Activated CD8-positive, alpha-beta memory T cell treated with anti-CD3 and anti-CD28 coated beads for 1 hour (primary cell): ENCODE results near the gene SLC30A7.

Experiments used
- DNase-seq, 2 donors: peaks; one replicate each; pipeline ENCODE4 v3.0.0-alpha.2; 2020; ENCODE audit warnings: low read depth in 1 of 2; ENCODE audit errors: extremely low read depth in 1 of 2

The SLC30A7 gene

DNA sequence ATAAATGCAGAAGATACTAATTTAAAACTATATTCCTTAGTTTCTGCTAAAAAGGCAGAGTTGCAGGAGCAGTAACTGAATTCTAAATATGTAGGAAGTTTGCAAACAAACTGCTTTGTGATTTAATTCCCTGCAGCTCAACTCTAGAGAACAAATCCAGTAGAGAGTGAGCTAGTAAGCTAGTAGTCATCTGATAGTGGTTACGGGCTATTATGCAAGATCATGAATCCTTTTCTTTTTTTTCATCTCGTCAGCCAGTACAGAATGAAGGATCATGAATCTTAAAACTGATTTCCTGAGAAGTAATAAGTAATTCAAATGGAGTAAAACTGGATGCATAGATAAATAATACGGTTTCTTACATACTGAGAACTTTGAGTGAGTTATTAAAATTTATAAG, 126.4 kb downstream of the SLC30A7 start:
- no peak for DNase-seq

- no peak for DNase-seq
These were observed 129.4 kb downstream of the SLC30A7 start for GRCh38 chr1:101025283-101025656.

GRCh38 chr1:101025657-101026429, 130.0 kb downstream of the SLC30A7 start, which contains the start of gene DPH5:
Gene DPH5 (minus strand): TSS chr1:101025784. CDS start chr1:101025443, 341 bp downstream.
- DNase-seq, result peak; percentile 71 to 79

DNA sequence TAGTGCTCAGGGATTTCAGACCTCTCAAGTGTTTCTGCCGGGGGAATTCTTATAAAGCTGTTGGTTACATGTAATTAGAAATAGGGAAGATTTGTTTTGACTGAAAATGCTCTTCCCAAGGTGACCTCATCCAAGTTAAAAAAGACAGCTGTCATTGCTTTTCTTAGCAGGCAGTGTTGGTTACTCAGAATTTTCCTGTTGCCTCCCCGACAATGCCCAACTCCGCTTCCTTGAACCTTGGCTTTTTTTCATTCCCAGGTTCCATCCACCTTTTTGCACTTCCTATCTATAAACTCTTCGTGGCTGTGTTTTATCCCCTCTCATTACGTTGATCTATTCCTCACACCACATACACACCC, 130.5 kb downstream of the SLC30A7 start:
- no peak for DNase-seq

- DNase-seq, result no peak
These were observed 131.4 kb downstream of the SLC30A7 start for GRCh38 chr1:101027194-101027772.

- no peak for DNase-seq
These were observed 132.6 kb downstream of the SLC30A7 start for GRCh38 chr1:101028466-101028865.

DNA sequence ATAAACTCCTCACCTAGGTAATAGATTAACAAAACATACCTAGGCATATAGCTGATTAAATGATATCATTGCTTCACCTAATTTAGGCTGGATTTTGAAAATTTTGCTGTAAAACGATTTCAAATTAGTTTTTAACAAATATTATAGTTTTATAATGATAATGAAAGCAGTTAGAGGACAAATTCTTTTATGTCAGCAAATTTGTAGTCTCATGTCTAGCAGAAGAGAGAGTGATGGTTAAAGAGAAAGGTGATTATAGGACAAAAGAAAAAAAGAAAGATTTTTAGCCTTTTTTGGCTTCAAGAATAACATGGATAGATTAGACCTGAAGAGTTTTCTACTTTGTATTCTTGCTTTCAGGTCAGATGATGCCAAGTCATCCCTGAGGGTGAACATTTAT, 133.3 kb downstream of the SLC30A7 start:
- DNase-seq, result no peak

GRCh38 chr1:101030881-101031280, 135.0 kb downstream of the SLC30A7 start:
- no peak for DNase-seq
